ENCODE measurements around the gene ARMS2. TPM values are rescaled to one million over a fixed set of nuclear protein-coding genes. Genes with fewer than 3 reads are reported as not detected.

Gene ARMS2
- total and polyA plus RNA-seq, 2 of the 13 experiments (the other 11 are each of a cell fraction or from before 2014, with no cell fraction given), result not detected

- no peak for ATAC-seq
- BruUV-seq (replicated peaks), result no TSS peak
- Histone ChIP-seq H4K20me1 (ENCODE audit: insufficient read depth, low read length) (no peaks in the 10 kb centered on the region), H3K79me2 (ENCODE audit: insufficient read depth, low read length) (no peaks in the 10 kb centered on the region), H3K9ac (ENCODE audit: insufficient read depth, low read depth, low read length) (no peak overlapping the region), H3K4me2 (ENCODE audit: low read depth, low read length) (no peak overlapping the region), H3K36me3 (replicated peaks in 1 of 2; ENCODE audit: control insufficient read depth in 1 of 2, insufficient read depth in 2 of 2, low read length in 2 of 2) (no peaks in the 10 kb centered on the region), H3K27ac (ENCODE audit: extremely low read length, insufficient read depth, low read length) (no peak overlapping the region), H2AFZ (ENCODE audit: low read length) (no peak overlapping the region), H3K9me3 (ENCODE audit: low read length) (no peaks in the 10 kb centered on the region), H3K4me1 (ENCODE audit: insufficient read depth, low read length) (no peaks in the 10 kb centered on the region), H3K27me3 (ENCODE audit: control insufficient read depth in 1 of 2, insufficient read depth in 2 of 2, low read length in 2 of 2) (peaks cover 0 to 38% of the 10 kb centered on the region in 2 experiments; a peak in 3 of 5 replicates), H3K4me3 (replicated peaks in 1 of 3; ENCODE audit: insufficient read depth in 1 of 3, low read depth in 2 of 3, low read length in 3 of 3) (no peak overlapping the region)
- no peak for FAIRE-seq
- DNase-seq (ENCODE audit: low spot score), result no peak
- intact Hi-C loops (cut with micrococcal nuclease; ENCODE audit: unreplicated experiment) (no loop called here), in situ Hi-C loops (cut with HindIII; ENCODE audit: extremely low pct_ligation_motif_present, low pct_unique_long_range_greater_than_20kb) (no loop called here)
- CTCF ChIA-PET (ENCODE audit: low intra/inter-chr PET ratio, low total read pairs), result no interaction called here
- TF ChIP-seq ZNF274 (CRISPR knock-in tag; IDR thresholded peaks at IDR 0.05) (no peak), ZNF24 (IDR thresholded peaks at IDR 0.05) (no peak), CENPX (CRISPR knock-in tag; IDR thresholded peaks at IDR 0.05) (no peak), CBFB (CRISPR knock-in tag; IDR thresholded peaks at IDR 0.05) (no peak), SMAD3 (CRISPR knock-in tag; IDR thresholded peaks at IDR 0.05) (no peak), POLR2G (IDR thresholded peaks at IDR 0.05; ENCODE audit: low read depth, low read length) (no peak), ARNT (IDR thresholded peaks at IDR 0.05) (no peak), NCOA5 (CRISPR knock-in tag; IDR thresholded peaks at IDR 0.05) (no peak), E2F5 (CRISPR knock-in tag; conservative IDR thresholded peaks at IDR 0.05) (no peak), ZNF124 (CRISPR knock-in tag; IDR thresholded peaks at IDR 0.05) (no peak), ADNP (CRISPR knock-in tag; IDR thresholded peaks at IDR 0.05) (no peak)
- TF ChIP-seq, protein P1, sequence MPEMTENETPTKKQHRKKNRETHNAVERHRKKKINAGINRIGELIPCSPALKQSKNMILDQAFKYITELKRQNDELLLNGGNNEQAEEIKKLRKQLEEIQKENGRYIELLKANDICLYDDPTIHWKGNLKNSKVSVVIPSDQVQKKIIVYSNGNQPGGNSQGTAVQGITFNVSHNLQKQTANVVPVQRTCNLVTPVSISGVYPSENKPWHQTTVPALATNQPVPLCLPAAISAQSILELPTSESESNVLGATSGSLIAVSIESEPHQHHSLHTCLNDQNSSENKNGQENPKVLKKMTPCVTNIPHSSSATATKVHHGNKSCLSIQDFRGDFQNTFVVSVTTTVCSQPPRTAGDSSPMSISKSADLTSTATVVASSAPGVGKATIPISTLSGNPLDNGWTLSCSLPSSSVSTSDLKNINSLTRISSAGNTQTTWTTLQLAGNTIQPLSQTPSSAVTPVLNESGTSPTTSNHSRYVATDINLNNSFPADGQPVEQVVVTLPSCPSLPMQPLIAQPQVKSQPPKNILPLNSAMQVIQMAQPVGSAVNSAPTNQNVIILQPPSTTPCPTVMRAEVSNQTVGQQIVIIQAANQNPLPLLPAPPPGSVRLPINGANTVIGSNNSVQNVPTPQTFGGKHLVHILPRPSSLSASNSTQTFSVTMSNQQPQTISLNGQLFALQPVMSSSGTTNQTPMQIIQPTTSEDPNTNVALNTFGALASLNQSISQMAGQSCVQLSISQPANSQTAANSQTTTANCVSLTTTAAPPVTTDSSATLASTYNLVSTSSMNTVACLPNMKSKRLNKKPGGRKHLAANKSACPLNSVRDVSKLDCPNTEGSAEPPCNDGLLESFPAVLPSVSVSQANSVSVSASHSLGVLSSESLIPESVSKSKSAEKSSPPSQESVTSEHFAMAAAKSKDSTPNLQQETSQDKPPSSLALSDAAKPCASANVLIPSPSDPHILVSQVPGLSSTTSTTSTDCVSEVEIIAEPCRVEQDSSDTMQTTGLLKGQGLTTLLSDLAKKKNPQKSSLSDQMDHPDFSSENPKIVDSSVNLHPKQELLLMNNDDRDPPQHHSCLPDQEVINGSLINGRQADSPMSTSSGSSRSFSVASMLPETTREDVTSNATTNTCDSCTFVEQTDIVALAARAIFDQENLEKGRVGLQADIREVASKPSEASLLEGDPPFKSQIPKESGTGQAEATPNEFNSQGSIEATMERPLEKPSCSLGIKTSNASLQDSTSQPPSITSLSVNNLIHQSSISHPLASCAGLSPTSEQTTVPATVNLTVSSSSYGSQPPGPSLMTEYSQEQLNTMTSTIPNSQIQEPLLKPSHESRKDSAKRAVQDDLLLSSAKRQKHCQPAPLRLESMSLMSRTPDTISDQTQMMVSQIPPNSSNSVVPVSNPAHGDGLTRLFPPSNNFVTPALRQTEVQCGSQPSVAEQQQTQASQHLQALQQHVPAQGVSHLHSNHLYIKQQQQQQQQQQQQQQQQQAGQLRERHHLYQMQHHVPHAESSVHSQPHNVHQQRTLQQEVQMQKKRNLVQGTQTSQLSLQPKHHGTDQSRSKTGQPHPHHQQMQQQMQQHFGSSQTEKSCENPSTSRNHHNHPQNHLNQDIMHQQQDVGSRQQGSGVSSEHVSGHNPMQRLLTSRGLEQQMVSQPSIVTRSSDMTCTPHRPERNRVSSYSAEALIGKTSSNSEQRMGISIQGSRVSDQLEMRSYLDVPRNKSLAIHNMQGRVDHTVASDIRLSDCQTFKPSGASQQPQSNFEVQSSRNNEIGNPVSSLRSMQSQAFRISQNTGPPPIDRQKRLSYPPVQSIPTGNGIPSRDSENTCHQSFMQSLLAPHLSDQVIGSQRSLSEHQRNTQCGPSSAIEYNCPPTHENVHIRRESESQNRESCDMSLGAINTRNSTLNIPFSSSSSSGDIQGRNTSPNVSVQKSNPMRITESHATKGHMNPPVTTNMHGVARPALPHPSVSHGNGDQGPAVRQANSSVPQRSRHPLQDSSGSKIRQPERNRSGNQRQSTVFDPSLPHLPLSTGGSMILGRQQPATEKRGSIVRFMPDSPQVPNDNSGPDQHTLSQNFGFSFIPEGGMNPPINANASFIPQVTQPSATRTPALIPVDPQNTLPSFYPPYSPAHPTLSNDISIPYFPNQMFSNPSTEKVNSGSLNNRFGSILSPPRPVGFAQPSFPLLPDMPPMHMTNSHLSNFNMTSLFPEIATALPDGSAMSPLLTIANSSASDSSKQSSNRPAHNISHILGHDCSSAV (CRISPR knock-in tag; IDR thresholded peaks at IDR 0.05; ENCODE audit: borderline replicate concordance), result no peak
- TF ChIP-seq, protein P2, sequence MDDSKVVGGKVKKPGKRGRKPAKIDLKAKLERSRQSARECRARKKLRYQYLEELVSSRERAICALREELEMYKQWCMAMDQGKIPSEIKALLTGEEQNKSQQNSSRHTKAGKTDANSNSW (CRISPR knock-in tag; IDR thresholded peaks at IDR 0.05; ENCODE audit: borderline replicate concordance), result no peak
- POLR2A ChIA-PET, result no interaction called here
- 37% methylated on average over 14 of the region's 14 CpGs for WGBS (ENCODE audit: low lambda C conversion rate)
Observed at GRCh38 chr10:122450353-122450990, 4.0 kb upstream of the ARMS2 start.

Measured in HepG2 (cell line).